ENCODE data around the gene POLD1.

DNA sequence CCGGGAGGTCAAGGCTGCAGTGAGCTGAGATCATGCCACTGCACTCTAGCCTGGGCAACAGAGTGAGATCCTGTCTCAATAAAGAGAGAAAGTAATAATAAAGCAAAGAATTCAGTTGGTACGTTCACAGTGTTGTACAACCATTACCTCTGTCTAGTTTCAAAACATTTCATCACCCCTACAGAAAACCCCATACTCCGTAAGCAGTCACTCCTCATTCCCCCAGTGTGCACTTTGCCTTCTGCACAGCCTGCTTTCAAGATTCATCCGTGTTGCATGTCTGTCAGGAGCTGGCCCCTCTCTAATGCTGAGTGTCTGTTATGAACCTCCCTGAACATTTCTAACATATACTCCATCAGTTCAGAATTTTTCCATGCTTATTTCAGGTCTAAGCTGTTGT lies 9.4 kb downstream of the POLD1 start:
- TF ChIP-seq POLR2A (IDR thresholded peaks at IDR 0.05; ENCODE audit: low read depth, low read length): no peak
- no peak for TF ChIP-seq TAF1 (IDR thresholded peaks at IDR 0.05; ENCODE audit: borderline replicate concordance, low read depth, low read length)

Data from GM12892 (cell line).